Measurements from ENCODE around the gene SIPA1L3.
"Not testable (repeated sequence)": the region's sequence is repeated elsewhere in the genome, so short reads cannot be mapped to it uniquely, and the experiment has no call there.

The SIPA1L3 gene

DNA sequence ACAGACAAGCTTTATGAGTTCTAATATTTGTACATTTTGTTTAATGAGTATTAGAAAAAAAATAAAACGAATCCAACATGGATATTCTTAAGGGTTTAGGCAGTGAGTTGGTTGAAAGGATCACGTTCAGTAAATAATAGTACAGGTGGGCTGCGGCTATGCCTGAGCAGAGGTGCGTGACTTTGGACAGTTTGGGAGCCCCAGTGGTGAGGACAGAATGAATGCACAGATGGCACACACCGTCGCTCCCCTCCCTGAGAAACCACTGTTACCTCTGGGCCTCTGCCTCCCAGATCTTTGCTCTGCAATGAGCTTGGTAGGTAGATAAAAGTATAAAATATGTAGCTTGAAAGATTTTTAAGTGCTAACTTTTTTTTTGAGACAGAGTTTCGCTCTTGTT lies 153.3 kb downstream of the SIPA1L3 start:
- H3K36me3 Mint-ChIP-seq (ENCODE audit: low read depth): no peaks in the 10 kb centered on the region
- H3K27ac Mint-ChIP-seq: no peak overlapping the region
- H3K27me3 Mint-ChIP-seq (ENCODE audit: low read depth): no peaks in the 10 kb centered on the region
- H3K4me1 Mint-ChIP-seq (ENCODE audit: low read depth): peaks cover 11% of the 10 kb centered on the region
- DNase-seq (ENCODE audit: low spot score): no peak
- no peaks in the 10 kb centered on the region for H3K9me3 Mint-ChIP-seq
- no peak overlapping the region for H3K4me3 Mint-ChIP-seq

DNA sequence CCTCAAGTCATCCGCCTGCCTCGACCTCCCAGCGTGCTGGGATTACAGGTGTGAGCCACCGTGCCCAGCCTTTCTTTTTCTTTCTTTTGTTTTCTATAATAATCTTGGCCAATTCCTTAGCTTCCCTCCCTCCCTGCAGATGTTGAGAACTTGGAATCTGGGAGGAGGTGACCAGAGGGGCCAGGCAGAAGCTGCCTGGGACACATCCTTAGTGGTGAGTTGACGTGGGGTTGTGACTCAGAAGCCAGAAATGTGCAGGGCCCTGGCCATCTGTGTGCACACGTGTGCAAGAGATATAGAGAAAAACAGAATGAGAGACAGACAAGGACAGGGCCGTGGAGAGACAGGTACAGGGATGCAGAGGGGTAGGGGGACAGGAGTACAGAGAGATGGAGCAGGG lies 154.3 kb downstream of the SIPA1L3 start:
- no peaks in the 10 kb centered on the region for H3K27me3 Mint-ChIP-seq (ENCODE audit: low read depth)
- no peaks in the 10 kb centered on the region for H3K9me3 Mint-ChIP-seq
- H3K36me3 Mint-ChIP-seq (ENCODE audit: low read depth): no peaks in the 10 kb centered on the region
- H3K4me3 Mint-ChIP-seq: no peak overlapping the region
- H3K4me1 Mint-ChIP-seq (ENCODE audit: low read depth): peaks cover 11% of the 10 kb centered on the region
- no peak for DNase-seq (ENCODE audit: low spot score)
- peak overlapping the region; percentile 28 for H3K27ac Mint-ChIP-seq

DNA sequence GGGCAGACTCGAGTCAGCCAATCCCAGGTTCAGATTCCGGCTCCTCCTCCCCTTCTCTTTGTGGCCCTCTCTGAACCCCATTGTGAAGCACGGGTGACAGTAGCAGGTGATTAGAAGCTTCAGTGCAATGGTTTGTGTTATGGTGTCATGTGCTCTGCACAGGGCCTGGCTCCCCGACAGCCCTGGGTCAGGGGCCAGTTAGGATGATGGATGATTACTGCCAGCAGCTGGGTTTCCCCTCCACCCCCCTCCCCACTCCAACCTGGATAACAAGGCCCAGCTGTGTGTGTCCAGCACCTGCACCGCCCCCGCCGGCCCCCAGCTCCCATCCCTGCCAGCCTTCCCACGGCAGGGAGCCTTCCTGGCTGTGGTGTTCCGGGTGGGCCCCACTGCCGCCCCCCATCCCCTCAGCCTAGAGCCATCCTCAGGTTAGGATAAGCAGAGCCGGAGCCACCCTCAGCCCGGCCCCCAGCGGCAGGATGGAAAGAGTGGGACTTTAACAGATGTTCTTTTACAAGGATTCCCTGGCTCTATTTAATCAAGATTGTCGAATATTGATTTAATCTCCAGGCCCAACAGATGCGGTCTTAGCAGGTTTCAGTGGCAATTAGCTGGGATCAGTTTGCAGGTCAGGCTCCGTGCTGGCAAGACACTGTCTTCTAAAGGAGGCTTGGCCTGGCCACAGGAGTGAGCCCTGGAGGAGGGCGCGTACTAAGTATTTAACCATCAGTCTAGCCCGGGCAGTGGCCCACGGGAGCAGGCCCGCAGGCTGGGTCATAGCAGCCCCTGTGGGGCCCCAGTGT lies 156.2 kb downstream of the SIPA1L3 start:
- Mint-ChIP-seq H3K9me3 (no peaks in the 10 kb centered on the region), H3K27me3 (ENCODE audit: low read depth) (no peaks in the 10 kb centered on the region), H3K27ac (no peak overlapping the region), H3K4me1 (ENCODE audit: low read depth) (peaks cover 8% of the 10 kb centered on the region), H3K36me3 (ENCODE audit: low read depth) (no peaks in the 10 kb centered on the region), H3K4me3 (no peak overlapping the region)
- DNase-seq (ENCODE audit: low spot score): no peak

DNA sequence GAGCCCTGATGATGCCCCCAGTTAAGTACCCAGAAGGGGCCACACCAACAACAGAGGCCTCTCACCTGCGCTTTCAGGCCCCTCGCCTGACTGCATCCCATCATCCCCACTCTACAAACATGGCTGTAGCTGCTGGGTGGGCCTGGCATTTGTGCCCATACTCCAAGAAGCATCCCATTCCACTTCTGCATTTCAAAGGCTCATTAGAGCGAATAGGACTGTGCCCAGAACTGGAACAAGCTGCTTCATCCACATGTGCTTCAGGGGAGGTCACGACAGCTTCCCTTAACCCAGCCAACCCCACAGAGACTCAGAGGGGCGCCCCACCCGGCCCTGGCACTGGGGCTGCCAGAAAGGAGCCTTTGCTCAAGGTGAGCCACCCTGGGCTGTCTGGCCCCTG lies 156.9 kb downstream of the SIPA1L3 start:
- Mint-ChIP-seq H3K27ac (no peak overlapping the region), H3K36me3 (ENCODE audit: low read depth) (no peaks in the 10 kb centered on the region), H3K4me3 (no peak overlapping the region), H3K9me3 (no peaks in the 10 kb centered on the region), H3K27me3 (ENCODE audit: low read depth) (no peaks in the 10 kb centered on the region), H3K4me1 (ENCODE audit: low read depth) (peaks cover 8% of the 10 kb centered on the region)
- no peak for DNase-seq (ENCODE audit: low spot score)

- H3K27me3 Mint-ChIP-seq (ENCODE audit: low read depth): no peaks in the 10 kb centered on the region
- no peak for DNase-seq (ENCODE audit: low spot score)
- H3K27ac Mint-ChIP-seq: no peak overlapping the region
- H3K9me3 Mint-ChIP-seq: no peaks in the 10 kb centered on the region
- H3K4me1 Mint-ChIP-seq (ENCODE audit: low read depth): peaks cover 6% of the 10 kb centered on the region
- no peak overlapping the region for H3K4me3 Mint-ChIP-seq
- H3K36me3 Mint-ChIP-seq (ENCODE audit: low read depth): no peaks in the 10 kb centered on the region
These were observed 157.8 kb downstream of the SIPA1L3 start for GRCh38 chr19:38064661-38065425.

DNA sequence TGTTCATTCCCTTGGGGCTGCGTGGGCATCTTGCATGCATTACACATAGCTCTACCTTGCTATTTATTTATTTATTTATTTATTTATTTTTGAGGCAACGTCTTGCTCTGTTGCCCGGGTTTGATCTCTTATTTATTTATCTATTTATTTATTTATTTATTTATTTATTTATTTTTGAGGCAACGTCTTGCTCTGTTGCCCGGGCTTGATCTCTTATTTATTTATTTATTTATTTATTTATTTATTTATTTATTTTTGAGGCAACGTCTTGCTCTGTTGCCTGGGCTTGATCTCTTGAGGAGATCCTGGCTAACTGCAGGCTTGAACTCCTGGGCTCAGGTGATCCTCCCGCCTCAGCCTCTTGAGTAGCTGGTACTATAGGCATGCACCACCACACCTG lies 158.8 kb downstream of the SIPA1L3 start:
- not testable (repeated sequence) for H3K4me3 Mint-ChIP-seq; H3K27me3 Mint-ChIP-seq (ENCODE audit: low read depth); H3K9me3 Mint-ChIP-seq; H3K36me3 Mint-ChIP-seq (ENCODE audit: low read depth); DNase-seq (ENCODE audit: low spot score); H3K4me1 Mint-ChIP-seq (ENCODE audit: low read depth); H3K27ac Mint-ChIP-seq

GRCh38 chr19:38068826-38069225 lies 161.8 kb downstream of the SIPA1L3 start:
- Mint-ChIP-seq H3K36me3 (ENCODE audit: low read depth) (no peaks in the 10 kb centered on the region), H3K9me3 (no peaks in the 10 kb centered on the region), H3K27ac (no peak overlapping the region), H3K27me3 (ENCODE audit: low read depth) (no peaks in the 10 kb centered on the region), H3K4me3 (no peak overlapping the region), H3K4me1 (ENCODE audit: low read depth) (no peaks in the 10 kb centered on the region)
- no peak for DNase-seq (ENCODE audit: low spot score)

DNA sequence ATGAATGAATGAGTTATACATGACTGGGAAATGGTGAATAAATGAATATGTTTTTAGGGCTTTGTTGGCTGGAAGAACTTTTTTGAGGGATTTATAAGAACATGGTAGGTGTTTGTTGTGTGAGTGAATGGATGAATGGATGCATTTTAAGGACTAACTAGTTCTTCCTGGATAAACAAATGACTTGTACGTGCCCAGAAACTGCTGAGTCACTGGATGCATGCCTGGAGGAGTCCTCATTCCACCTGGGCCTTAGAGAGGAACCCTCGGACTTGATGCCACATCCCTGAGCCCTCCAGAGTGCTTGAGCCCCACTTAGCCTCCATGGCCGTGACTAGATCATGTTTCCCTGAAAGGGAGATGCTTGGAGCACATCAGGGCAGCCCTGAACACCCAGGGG lies 163.6 kb downstream of the SIPA1L3 start:
- H3K9me3 Mint-ChIP-seq: no peaks in the 10 kb centered on the region
- no peaks in the 10 kb centered on the region for H3K36me3 Mint-ChIP-seq (ENCODE audit: low read depth)
- DNase-seq (ENCODE audit: low spot score): no peak
- H3K4me1 Mint-ChIP-seq (ENCODE audit: low read depth): no peaks in the 10 kb centered on the region
- H3K4me3 Mint-ChIP-seq: no peak overlapping the region
- H3K27me3 Mint-ChIP-seq (ENCODE audit: low read depth): no peaks in the 10 kb centered on the region
- no peak overlapping the region for H3K27ac Mint-ChIP-seq

- not testable (repeated sequence) for H3K4me1 Mint-ChIP-seq (ENCODE audit: low read depth); H3K4me3 Mint-ChIP-seq; H3K27ac Mint-ChIP-seq; H3K36me3 Mint-ChIP-seq (ENCODE audit: low read depth); H3K27me3 Mint-ChIP-seq (ENCODE audit: low read depth); DNase-seq (ENCODE audit: low spot score); H3K9me3 Mint-ChIP-seq
These were observed 164.0 kb downstream of the SIPA1L3 start for GRCh38 chr19:38071054-38071453.

DNA sequence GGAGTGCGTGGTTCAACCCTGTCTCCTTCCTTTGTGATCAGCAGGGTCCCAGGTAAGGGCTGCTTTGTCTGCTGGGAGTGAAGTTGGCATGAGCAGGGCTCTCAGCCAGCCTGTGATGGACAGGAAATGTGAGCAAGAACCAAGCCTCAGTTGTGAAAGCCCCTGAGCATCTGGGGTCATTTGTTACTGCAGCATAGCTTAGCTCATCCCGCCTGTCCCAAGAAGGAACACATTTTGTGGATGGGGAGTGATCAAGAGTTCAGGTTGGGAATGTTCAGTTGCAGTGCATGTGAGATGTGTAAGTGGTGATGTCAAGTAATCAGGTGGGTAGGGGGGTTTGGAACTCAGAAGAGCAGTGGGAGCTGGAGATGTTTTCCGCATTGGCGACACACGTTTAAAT lies 164.6 kb downstream of the SIPA1L3 start:
- H3K4me1 Mint-ChIP-seq (ENCODE audit: low read depth): no peaks in the 10 kb centered on the region
- H3K4me3 Mint-ChIP-seq: no peak overlapping the region
- no peaks in the 10 kb centered on the region for H3K36me3 Mint-ChIP-seq (ENCODE audit: low read depth)
- DNase-seq (ENCODE audit: low spot score): no peak
- no peaks in the 10 kb centered on the region for H3K9me3 Mint-ChIP-seq
- H3K27me3 Mint-ChIP-seq (ENCODE audit: low read depth): no peaks in the 10 kb centered on the region
- no peak overlapping the region for H3K27ac Mint-ChIP-seq

DNA sequence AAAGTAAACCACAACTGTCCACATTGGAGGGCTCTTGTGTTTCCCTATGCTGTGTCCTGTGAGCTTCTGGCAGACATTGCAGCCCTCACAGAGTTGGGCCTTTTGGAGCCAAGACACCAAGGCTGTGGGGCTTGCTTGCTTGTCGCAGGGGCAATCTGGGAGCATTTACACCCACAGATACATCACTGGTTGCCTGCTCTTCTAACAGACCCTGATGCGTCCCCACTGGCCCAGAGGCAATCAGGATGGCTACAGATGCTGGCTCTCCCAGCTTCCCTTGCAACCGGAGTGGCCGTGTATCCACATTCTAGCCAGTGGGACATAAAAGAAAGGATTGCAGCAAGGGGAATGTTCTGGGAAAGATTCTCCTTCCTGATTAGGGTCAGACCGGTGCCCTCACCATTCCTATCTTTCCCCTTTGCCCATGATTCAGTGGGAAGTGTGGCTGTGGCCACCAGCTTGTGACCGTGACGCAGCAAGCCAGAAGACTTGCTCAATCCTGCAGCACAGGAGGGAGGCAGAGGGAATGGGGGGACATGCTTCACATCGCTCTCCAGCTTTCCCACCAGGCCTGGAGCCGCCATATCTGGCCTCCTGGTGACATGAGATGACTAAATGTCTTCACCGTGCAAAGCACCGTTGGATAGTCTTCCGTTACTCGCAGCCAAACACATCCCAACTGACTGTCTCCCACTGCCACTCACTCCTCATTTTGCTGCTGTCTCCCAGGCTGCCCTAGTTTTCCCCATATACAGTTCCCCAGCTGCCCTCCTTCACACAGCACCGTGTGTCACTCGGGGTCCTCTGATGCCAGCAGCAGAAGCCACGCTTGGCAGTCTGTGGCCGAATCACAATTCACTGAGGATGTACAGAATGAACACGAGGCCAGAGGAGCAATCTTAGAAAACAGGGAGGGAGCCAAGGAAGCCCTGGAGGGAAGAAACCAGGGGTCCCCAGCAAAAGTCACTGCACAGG lies 166.1 kb downstream of the SIPA1L3 start:
- Mint-ChIP-seq H3K36me3 (ENCODE audit: low read depth) (no peaks in the 10 kb centered on the region), H3K9me3 (no peaks in the 10 kb centered on the region), H3K27ac (no peak overlapping the region), H3K4me3 (no peak overlapping the region), H3K27me3 (ENCODE audit: low read depth) (no peaks in the 10 kb centered on the region), H3K4me1 (ENCODE audit: low read depth) (no peaks in the 10 kb centered on the region)
- no peak for DNase-seq (ENCODE audit: low spot score)

DNA sequence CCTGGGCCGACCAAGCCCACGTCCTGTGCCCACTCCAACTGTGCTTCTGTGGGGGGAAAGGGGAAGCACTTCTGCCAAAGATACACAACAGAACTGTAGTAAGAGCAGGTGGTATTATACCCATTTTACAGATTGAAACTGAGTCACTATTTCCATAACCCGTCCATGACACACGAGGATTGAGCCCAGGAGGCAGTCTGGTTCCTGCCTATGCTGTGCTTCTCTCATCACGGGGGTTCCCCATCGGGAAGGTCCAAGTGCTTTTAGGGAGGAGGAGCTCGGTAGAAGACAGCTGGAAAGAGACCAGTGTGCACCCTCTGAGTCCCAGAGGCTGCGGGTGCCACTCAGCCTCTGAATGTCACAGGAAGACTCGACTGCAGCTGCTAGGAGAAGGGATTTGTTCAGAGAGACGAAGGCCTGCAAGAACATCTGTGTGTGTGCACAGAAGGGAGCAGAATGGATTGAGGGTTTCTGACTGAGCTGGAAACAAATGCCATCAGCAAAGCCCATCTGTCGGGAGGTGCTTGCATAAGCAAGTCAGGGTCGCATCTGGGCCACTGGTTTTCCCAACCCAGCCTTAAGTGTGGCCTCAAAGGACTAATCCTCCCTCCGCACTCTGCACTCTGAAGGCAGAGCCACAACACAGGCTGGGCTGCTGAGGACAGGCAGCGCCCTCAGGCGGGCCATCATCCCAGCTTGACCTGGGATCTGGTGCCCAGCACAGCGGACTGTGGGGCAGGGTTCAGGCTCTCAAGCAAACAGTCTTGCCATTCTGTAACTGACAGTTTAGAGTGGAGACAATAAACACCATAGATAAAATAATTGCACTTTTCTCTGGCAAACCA lies 167.1 kb downstream of the SIPA1L3 start:
- Mint-ChIP-seq H3K4me1 (ENCODE audit: low read depth) (no peaks in the 10 kb centered on the region), H3K27me3 (ENCODE audit: low read depth) (no peaks in the 10 kb centered on the region), H3K4me3 (no peak overlapping the region), H3K27ac (no peak overlapping the region), H3K9me3 (no peaks in the 10 kb centered on the region), H3K36me3 (ENCODE audit: low read depth) (no peaks in the 10 kb centered on the region)
- no peak for DNase-seq (ENCODE audit: low spot score)

- Mint-ChIP-seq H3K4me1 (ENCODE audit: low read depth) (peaks cover 7% of the 10 kb centered on the region), H3K27ac (no peak overlapping the region), H3K4me3 (no peak overlapping the region), H3K27me3 (ENCODE audit: low read depth) (no peaks in the 10 kb centered on the region), H3K9me3 (no peaks in the 10 kb centered on the region), H3K36me3 (ENCODE audit: low read depth) (no peaks in the 10 kb centered on the region)
- no peak for DNase-seq (ENCODE audit: low spot score)
These were observed 169.3 kb downstream of the SIPA1L3 start for GRCh38 chr19:38076337-38076736.

Data from T-helper 2 cell treated with Interferon-gamma antibody and Interleukin-4, amounts not matched to agents 5 μg/mL and 100 μg/mL, for 36 hours (primary cell).